HAP-1 (cell line): ENCODE results near the gene SLC9B1.
"Not testable (repeated sequence)": the region's sequence is repeated elsewhere in the genome, so short reads cannot be mapped to it uniquely, and the experiment has no call there.

ENCODE experiments used
- DNase-seq, 2 experiments: peaks; one replicate each; pipeline ENCODE4 v3.0.0-alpha.2; 2016 to 2020; ENCODE audit warnings: low spot score in 2 of 2
- H3K27me3 ChIP-seq: fragments of 250-450 bp; sonication (Bioruptor Pico); 2 replicates; pipeline ENCODE4 v1.5.1; 2020; ENCODE audit warnings: low read depth, mild to moderate bottlenecking, moderate library complexity
- H3K36me3 ChIP-seq: fragments of 250-450 bp; sonication (Bioruptor Pico); replicated peaks from 2 replicates; pipeline ENCODE4 v1.5.1; 2020; ENCODE audit warnings: mild to moderate bottlenecking
- H3K4me1 ChIP-seq: fragments of 250-450 bp; sonication (Bioruptor Pico); 2 replicates; pipeline ENCODE4 v1.5.1; 2020; ENCODE audit warnings: mild to moderate bottlenecking
- H3K4me3 ChIP-seq: fragments of 250-450 bp; sonication (Bioruptor Pico); 2 replicates; pipeline ENCODE4 v1.5.1; 2020; ENCODE audit warnings: mild to moderate bottlenecking, moderate library complexity
- H3K9me3 ChIP-seq: fragments of 250-450 bp; sonication (Bioruptor Pico); 2 replicates; pipeline ENCODE4 v1.5.1; 2020; ENCODE audit warnings: mild to moderate bottlenecking, moderate library complexity
- in situ Hi-C: fragments of 300-500 bp; cut with MboI; formaldehyde crosslinking; loops from 3 replicates; pipeline ENCODE4 v1.14.3; 2020; ENCODE audit warnings: low sequenced_read_pairs, inconsistent platforms, mixed read lengths

Gene SLC9B1

GRCh38 chr4:103029300-103029699 is 9.8 kb upstream of the SLC9B1 start:
- Histone ChIP-seq H3K27me3 (no peaks in the 10 kb centered on the region), H3K4me1 (no peaks in the 10 kb centered on the region), H3K36me3 (no peaks in the 10 kb centered on the region), H3K9me3 (no peaks in the 10 kb centered on the region), H3K4me3 (no peak overlapping the region)
- in situ Hi-C loops, result no loop called here
- no peak for DNase-seq

DNA sequence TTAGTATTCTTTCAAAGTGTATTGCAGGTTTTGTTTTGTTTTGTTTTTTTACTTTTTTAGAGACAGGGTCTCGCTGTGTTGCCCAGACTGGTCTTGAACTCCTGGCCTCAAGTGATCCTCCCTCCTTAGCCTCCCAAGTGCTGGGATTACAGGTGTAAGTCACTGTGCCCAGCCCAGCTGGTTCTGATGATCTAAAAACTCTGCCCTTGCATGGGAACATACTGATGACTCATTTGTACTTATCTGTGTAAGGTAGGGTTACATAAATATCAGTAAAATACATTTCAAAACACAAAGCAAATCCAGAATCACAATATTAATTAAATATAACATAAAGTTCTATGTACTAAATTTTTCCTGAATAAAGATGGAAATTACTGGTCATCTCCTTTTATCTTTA is 7.4 kb upstream of the SLC9B1 start:
- no peaks in the 10 kb centered on the region for H3K27me3 ChIP-seq
- no peak for DNase-seq

DNA sequence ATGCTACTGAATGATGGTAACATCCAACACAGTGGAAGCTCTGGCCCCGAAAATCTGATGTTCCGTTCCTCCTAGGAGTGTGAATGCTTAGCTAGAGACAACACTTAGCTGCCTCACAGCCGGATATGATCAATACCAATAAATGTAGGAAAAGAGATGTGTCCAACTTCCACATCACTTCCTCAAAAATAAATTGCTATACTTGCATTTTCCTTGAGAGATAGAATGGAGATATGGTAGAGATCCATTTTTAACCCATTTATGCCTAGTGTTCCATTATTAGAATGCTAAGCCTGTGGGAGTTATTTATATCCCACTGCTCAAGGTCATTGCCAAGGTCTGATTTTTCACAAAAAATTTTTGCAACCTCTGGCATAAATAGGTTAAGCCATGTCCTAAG is 5.5 kb upstream of the SLC9B1 start:
- in situ Hi-C loops, result no loop called here
- no peak overlapping the region for H3K4me3 ChIP-seq
- no peaks in the 10 kb centered on the region for H3K36me3 ChIP-seq
- no peak for DNase-seq
- H3K9me3 ChIP-seq, result no peaks in the 10 kb centered on the region
- H3K27me3 ChIP-seq, result no peaks in the 10 kb centered on the region
- H3K4me1 ChIP-seq, result peaks cover under 1% of the 10 kb centered on the region; the same call in 1 of the 2 replicates

More for the DNA sequence above, 7.4 kb upstream of the SLC9B1 start:
- in situ Hi-C loops, result no loop called here
- Histone ChIP-seq H3K4me1 (no peaks in the 10 kb centered on the region), H3K9me3 (no peaks in the 10 kb centered on the region), H3K36me3 (no peaks in the 10 kb centered on the region), H3K4me3 (no peak overlapping the region)

DNA sequence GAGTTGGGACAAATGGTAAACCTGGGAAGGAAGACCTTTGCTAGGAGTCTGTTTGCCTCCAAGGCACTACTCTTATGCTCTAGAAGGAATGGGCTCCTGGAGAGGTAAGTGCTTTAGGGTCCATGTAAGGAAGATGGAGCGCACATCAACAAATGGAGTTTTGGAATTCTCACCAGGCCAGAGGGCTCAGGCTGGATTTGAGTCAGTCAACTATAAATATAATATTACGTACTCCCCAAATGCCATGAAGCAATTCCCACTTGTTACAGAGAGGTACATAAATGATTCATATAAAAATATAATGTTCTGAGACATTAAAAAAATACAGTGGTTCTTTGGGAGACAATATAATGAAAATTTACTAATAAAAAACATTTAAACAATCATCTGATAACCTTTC is 1.6 kb upstream of the SLC9B1 start:
- Histone ChIP-seq H3K36me3 (no peaks in the 10 kb centered on the region), H3K4me1 (peaks cover 7% of the 10 kb centered on the region; the same call in 1 of the 2 replicates), H3K27me3 (no peaks in the 10 kb centered on the region), H3K4me3 (no peak overlapping the region), H3K9me3 (no peaks in the 10 kb centered on the region)
- in situ Hi-C loops, result no loop called here
- no peak for DNase-seq

GRCh38 chr4:103018391-103019307 is 856 bp downstream of the SLC9B1 start:
- H3K27me3 ChIP-seq, result no peaks in the 10 kb centered on the region
- H3K9me3 ChIP-seq, result no peaks in the 10 kb centered on the region
- DNase-seq, result peak in 1 of 2 experiments; percentile 18
- H3K36me3 ChIP-seq, result no peaks in the 10 kb centered on the region
- in situ Hi-C loops, result no loop called here
- peak overlapping the region; percentile 38 for H3K4me3 ChIP-seq
- H3K4me1 ChIP-seq, result peaks cover 7% of the 10 kb centered on the region; the same call in 1 of the 2 replicates

DNA sequence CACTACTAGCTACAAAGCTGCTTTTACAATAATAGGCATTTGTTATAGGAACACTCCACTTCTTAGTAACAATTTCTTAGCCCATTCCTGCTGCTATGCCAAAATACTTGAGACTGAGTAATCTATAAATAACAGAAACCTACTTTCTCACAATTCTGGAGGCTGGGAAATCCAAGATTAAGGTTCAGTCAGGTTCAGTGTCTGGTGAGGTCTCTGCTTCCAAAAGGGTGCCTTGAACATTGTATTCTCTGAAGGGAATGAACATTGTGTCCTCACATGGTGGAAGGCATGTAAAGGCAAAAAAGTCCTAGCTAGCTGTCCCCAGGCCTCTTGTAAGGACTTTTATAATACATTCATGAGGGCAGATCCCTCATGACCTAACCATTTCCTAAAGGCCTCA is 7.0 kb downstream of the SLC9B1 start:
- DNase-seq, result no peak
- in situ Hi-C loops, result no loop called here

GRCh38 chr4:103012060-103012459 is 7.4 kb downstream of the SLC9B1 start:
- in situ Hi-C loops, result no loop called here
- Histone ChIP-seq H3K4me3 (no peak overlapping the region), H3K4me1 (no peaks in the 10 kb centered on the region; the same call in 1 of the 2 replicates), H3K27me3 (no peaks in the 10 kb centered on the region), H3K9me3 (no peaks in the 10 kb centered on the region), H3K36me3 (no peaks in the 10 kb centered on the region)
- DNase-seq, result no peak

More for the DNA sequence above, 7.0 kb downstream of the SLC9B1 start:
- Histone ChIP-seq H3K9me3 (no peaks in the 10 kb centered on the region), H3K4me1 (no peaks in the 10 kb centered on the region; the same call in 1 of the 2 replicates), H3K4me3 (no peak overlapping the region), H3K27me3 (no peaks in the 10 kb centered on the region), H3K36me3 (no peaks in the 10 kb centered on the region)

DNA sequence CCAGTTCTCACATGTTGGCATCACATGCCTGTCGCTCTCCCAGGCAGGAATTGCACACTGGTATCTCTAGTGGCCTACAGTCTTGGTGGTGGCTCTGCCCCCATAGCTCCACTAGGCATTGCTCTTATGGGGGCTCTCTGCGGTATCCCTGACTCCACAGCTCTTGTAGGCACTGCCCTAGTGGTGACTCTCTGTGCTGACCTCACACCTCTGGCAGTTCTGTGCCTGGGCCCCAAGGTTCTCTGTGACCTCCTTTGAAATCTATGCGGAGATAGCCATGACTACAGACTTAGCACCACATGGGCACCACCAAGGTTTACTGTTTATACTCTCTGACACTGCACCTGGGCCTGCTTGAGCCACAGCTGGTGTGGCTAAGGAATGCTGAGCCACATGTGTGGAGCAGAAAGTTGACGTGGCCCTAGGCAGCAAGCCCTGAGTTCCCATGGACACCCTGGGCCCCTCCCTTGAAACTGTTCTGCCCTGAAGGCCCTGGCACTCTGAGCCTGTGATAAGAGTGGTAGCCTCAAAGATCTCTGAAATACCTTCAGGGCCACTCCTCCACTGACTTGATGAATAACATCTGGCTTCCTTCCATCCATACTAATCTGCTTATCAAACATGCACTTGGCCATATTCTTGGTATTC is 8.0 kb downstream of the SLC9B1 start:
- Histone ChIP-seq H3K9me3 (no peaks in the 10 kb centered on the region), H3K36me3 (no peaks in the 10 kb centered on the region), H3K4me3 (no peak overlapping the region), H3K27me3 (no peaks in the 10 kb centered on the region; the same call in 1 of the 2 replicates), H3K4me1 (no peaks in the 10 kb centered on the region; the same call in 1 of the 2 replicates)
- in situ Hi-C loops, result no loop called here
- DNase-seq, result no peak

- Histone ChIP-seq H3K27me3 (no peaks in the 10 kb centered on the region; the same call in 1 of the 2 replicates), H3K36me3 (no peaks in the 10 kb centered on the region), H3K4me1 (no peaks in the 10 kb centered on the region; the same call in 1 of the 2 replicates), H3K4me3 (no peak overlapping the region), H3K9me3 (no peaks in the 10 kb centered on the region)
- no peak for DNase-seq
- in situ Hi-C loops, result no loop called here
Observed at GRCh38 chr4:103010804-103011203, 8.7 kb downstream of the SLC9B1 start.

DNA sequence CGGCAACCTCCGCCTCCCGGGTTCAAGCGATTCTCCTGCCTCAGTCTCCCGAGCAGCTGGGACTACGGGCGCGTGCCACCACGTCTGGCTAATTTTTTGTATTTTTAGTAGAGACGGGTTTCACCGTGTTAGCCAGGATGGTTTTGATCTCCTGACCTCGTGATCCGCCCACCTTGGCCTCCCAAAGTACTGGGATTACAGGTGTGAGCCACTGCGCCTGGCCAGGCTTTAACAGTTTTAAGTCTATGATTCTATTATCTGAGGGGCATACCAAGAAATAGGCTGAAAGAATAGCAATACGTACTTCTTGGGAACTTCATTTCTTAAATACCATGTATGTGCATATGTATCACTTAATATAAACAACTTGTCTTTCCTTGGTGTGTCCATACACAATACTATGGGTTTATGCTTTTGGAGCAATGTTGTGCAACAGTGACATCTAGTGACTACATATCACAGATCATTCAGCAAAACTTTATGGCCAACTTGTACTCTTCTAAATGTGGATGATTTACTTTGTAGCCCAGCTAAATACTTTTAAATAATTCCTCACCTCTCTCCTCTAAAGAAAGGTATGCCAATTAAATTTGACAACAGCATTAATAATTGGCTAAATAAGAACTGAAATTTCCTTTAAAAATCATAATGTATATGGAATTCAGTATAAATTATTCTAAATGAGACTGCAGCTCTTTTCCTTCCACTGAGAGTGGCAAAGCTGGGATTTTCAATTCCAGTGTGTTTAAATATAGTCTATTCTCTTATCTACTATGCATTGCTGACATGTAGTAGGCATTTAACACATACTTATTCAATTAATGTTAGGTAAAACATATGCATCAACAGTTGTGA is 10.4 kb downstream of the SLC9B1 start:
- in situ Hi-C loops, result loop anchor here (10.0 kb wide), 2 partner anchors 384 to 574 kb away; no protein-coding TSS in a partner anchor
- Histone ChIP-seq H3K4me3 (no peak overlapping the region), H3K27me3 (peaks cover 5% of the 10 kb centered on the region; the same call in 1 of the 2 replicates), H3K9me3 (no peaks in the 10 kb centered on the region), H3K4me1 (no peaks in the 10 kb centered on the region; the same call in 1 of the 2 replicates), H3K36me3 (no peaks in the 10 kb centered on the region)
- DNase-seq, result peak; percentile 39 to 77

DNA sequence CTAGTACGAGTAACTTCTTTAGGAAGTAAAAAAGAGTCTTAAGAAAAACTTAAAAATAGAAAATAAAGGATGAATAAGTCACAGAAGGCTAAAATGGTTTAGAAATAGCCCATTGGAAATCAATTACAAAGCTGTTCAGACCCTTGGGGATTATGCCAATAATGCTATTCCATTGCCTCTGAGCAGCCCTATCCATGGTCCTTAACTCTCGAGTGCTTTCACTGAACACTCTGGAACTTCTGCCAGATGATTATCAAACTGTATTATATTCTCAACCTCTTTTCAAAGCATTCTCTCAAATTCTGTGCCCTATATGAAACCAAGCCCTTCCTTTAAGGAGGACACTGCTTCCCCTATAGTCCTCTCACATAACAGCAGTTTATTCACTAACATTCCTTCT is 17.0 kb downstream of the SLC9B1 start:
- no peak for DNase-seq
- Histone ChIP-seq H3K4me1 (no peaks in the 10 kb centered on the region), H3K36me3 (no peaks in the 10 kb centered on the region), H3K4me3 (no peak overlapping the region), H3K9me3 (no peaks in the 10 kb centered on the region), H3K27me3 (peaks cover 8% of the 10 kb centered on the region; the same call in 1 of the 2 replicates)
- in situ Hi-C loops, result loop anchor here (10.0 kb wide), 2 partner anchors 378 to 568 kb away; no protein-coding TSS in a partner anchor

GRCh38 chr4:102994803-102995202 is 24.7 kb downstream of the SLC9B1 start:
- no peak for DNase-seq
- no peaks in the 10 kb centered on the region for H3K36me3 ChIP-seq
- peaks cover 4% of the 10 kb centered on the region; the same call in 1 of the 2 replicates for H3K9me3 ChIP-seq
- in situ Hi-C loops, result no loop called here
- H3K4me3 ChIP-seq, result no peak overlapping the region
- peaks cover 3% of the 10 kb centered on the region; the same call in 1 of the 2 replicates for H3K27me3 ChIP-seq
- no peaks in the 10 kb centered on the region for H3K4me1 ChIP-seq

DNA sequence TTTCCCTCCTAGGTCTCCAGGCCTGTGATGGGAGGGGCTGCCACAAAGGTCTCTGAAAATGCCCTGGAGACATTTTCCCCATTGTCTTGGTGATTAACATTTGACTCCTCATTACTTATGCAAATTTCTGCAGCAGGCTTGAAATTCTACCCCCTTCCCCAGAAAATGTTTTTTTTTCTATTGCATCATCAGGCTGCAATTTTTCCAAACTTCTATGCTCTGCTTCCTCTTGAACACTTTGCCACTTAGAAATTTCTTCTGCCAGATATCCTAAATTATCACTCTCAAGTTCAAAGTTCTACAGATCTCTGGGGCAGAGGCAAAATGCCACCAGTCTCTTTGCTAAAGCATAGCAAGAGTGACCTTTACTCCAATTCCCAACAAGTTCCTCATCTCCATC is 25.5 kb downstream of the SLC9B1 start:
- H3K36me3 ChIP-seq, DNase-seq, H3K4me3 ChIP-seq, H3K9me3 ChIP-seq, H3K4me1 ChIP-seq, in situ Hi-C loops, H3K27me3 ChIP-seq: not testable (repeated sequence)
